ENCODE data around the gene PIK3CD.

GRCh38 chr1:9631613-9632012 lies 19.9 kb upstream of the PIK3CD start:
- TF ChIP-seq POLR2A (IDR thresholded peaks at IDR 0.05; ENCODE audit: low read length), result no peak
- no peak for TF ChIP-seq GATA1 (IDR thresholded peaks at IDR 0.05; ENCODE audit: low read depth, low read length)

Data from erythroblast (primary cell).